ENCODE data around the gene SNX1.
"Not testable (repeated sequence)": the region's sequence is repeated elsewhere in the genome, so short reads cannot be mapped to it uniquely, and the experiment has no call there.

Gene SNX1

GRCh38 chr15:64052925-64053491 lies 42.8 kb upstream of the SNX1 start:
- H3K4me3 ChIP-seq (ENCODE audit: low read depth, low read length), result no peak overlapping the region

GRCh38 chr15:64053674-64054073 lies 42.1 kb upstream of the SNX1 start:
- H3K4me3 ChIP-seq (ENCODE audit: low read depth, low read length), result not testable (repeated sequence)

More at GRCh38 chr15:64052925-64053491, 42.8 kb upstream of the SNX1 start:
- no peak for TF ChIP-seq CTCF (IDR thresholded peaks at IDR 0.05; ENCODE audit: low read depth, low read length)

GRCh38 chr15:64058279-64058678 lies 37.5 kb upstream of the SNX1 start:
- H3K4me3 ChIP-seq (ENCODE audit: low read depth, low read length), result no peak overlapping the region
- TF ChIP-seq CTCF (IDR thresholded peaks at IDR 0.05; ENCODE audit: low read depth, low read length), result no peak

- H3K4me3 ChIP-seq (ENCODE audit: low read depth, low read length), result not testable (repeated sequence)
Measured at GRCh38 chr15:64059104-64059503, 36.7 kb upstream of the SNX1 start.

GRCh38 chr15:64060716-64061115 lies 35.1 kb upstream of the SNX1 start:
- TF ChIP-seq CTCF (IDR thresholded peaks at IDR 0.05; ENCODE audit: low read depth, low read length), result no peak
- no peak overlapping the region for H3K4me3 ChIP-seq (ENCODE audit: low read depth, low read length)

GRCh38 chr15:64066451-64066850 lies 29.3 kb upstream of the SNX1 start:
- H3K4me3 ChIP-seq (ENCODE audit: low read depth, low read length), result no peak overlapping the region
- no peak for TF ChIP-seq CTCF (IDR thresholded peaks at IDR 0.05; ENCODE audit: low read depth, low read length)

GRCh38 chr15:64067564-64068030 lies 28.2 kb upstream of the SNX1 start:
- TF ChIP-seq CTCF (IDR thresholded peaks at IDR 0.05; ENCODE audit: low read depth, low read length), result peak; percentile 78
- no peak overlapping the region for H3K4me3 ChIP-seq (ENCODE audit: low read depth, low read length)

- no peak overlapping the region for H3K4me3 ChIP-seq (ENCODE audit: low read depth, low read length)
- TF ChIP-seq CTCF (IDR thresholded peaks at IDR 0.05; ENCODE audit: low read depth, low read length), result no peak
Measured at GRCh38 chr15:64068133-64068532, 27.6 kb upstream of the SNX1 start.

All from WI38 (cell line).